Measurements from ENCODE around the gene VSX1.

Gene VSX1

DNA sequence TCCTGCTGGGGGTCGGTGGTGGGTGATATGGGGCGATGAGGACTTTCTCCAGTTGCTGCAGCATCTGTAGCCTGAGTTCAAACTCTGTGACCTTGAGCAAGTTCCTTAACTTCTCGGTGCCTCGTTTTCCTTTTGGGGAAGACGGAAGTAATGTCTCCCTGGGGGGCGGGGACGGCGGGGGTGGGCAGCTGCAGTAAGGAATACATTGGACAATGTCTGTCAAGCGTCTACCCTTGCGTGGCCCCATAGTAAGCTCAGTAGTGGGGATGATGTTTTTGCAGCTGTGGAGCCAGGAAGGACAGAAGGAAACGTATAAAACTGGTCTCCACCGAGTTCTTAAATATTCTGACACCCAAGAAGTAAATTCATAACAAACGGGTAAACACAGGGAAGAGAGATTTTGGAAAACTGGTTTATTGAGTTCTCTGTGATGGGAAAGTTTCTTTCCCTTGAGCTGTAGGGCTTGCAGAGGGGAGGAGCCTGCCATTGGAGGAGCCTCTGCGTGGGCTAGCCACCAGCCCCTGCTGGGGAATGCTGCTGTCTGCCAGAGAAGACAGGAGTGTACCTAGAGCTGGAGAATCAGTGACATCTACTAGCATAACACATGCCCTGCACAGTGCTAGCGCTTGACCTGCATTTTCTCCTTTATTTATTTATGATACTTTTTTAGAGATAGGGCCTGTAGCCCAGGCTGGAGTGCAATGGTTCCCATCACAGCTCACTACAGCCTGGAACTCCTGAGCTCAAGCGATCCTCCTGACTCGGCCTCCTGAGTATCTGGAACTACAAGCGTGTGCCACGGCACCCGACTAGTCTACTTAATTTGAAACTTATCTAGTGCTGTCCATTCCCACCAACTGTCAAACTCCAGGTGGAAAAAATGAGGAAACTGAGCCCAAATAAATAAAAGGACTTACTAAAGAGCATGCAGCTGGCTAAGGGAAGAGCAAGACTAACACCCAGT lies 22.8 kb downstream of the VSX1 start:
- Histone ChIP-seq H3K9me3 (ENCODE audit: control insufficient read depth in 1 of 2, low read length in 2 of 2) (no peaks in the 10 kb centered on the region), H3K4me3 (ENCODE audit: low read depth in 1 of 2, low read length in 2 of 2) (peak overlapping the region; percentile 86 to 88), H3K4me1 (ENCODE audit: control insufficient read depth in 1 of 2, insufficient read depth in 2 of 2, low read length in 2 of 2) (peaks cover 44 to 46% of the 10 kb centered on the region in 2 donors), H3K9ac (ENCODE audit: low read depth in 1 of 2, low read length in 2 of 2) (peak overlapping the region; percentile 87 to 92), H3K27me3 (ENCODE audit: control insufficient read depth in 1 of 2, insufficient read depth in 2 of 2, low read length in 2 of 2) (no peaks in the 10 kb centered on the region), H3K27ac (ENCODE audit: low read depth, low read length) (no peak overlapping the region), H3K36me3 (ENCODE audit: control insufficient read depth in 1 of 2, insufficient read depth in 2 of 2, low read length in 2 of 2) (no peaks in the 10 kb centered on the region)

DNA sequence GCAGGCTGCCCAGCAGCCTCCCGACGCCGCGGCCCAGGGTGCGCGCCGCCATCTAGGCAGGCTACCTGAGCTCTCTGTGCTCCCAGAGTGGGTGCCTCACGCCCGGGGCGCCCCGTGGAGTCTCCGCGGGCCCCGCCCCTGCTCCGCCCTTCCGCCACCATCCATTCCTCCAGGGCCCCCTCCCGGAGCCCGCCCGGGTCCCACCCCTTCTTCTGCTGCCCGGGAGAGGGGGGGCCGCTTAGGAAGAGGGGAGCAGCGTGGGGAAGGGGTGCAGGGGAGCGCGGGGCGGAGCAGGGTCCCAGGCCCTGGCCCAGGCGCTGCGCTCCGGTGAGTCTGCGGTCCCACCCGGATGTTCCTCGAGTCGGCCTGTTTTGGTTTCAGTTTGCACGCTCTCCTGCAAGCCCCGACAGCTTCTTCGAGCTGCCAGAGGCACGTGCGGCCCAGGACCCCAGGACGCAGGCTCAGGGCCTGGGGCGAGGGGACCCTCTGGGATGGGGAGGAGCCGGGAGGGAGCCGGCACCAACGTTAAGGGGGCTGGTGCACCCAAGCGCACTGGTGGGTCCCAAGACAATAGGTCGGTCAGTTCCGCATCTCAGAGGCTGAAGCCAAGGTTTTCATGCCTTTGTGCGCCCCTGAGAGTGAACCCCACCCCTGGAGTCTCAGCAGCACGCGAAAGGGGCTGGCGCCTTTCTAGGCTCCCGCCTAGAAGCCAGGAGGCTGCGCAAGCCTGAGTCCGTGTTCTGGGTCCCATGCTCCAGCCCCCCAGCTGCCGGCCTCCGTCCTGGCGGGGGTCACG lies 23.7 kb downstream of the VSX1 start, which contains the start of gene ACSS1:
ACSS1 (minus strand) TSS at position 89 of the 796 bp plus-strand sequence; CDS start at position 52, 37 bp downstream.
- H3K9ac ChIP-seq (ENCODE audit: low read depth in 1 of 2, low read length in 2 of 2): peak within 1 kb of the TSS; percentile 87 to 92
- H3K36me3 ChIP-seq (ENCODE audit: control insufficient read depth in 1 of 2, insufficient read depth in 2 of 2, low read length in 2 of 2): no peaks in the 10 kb centered on the region

DNA sequence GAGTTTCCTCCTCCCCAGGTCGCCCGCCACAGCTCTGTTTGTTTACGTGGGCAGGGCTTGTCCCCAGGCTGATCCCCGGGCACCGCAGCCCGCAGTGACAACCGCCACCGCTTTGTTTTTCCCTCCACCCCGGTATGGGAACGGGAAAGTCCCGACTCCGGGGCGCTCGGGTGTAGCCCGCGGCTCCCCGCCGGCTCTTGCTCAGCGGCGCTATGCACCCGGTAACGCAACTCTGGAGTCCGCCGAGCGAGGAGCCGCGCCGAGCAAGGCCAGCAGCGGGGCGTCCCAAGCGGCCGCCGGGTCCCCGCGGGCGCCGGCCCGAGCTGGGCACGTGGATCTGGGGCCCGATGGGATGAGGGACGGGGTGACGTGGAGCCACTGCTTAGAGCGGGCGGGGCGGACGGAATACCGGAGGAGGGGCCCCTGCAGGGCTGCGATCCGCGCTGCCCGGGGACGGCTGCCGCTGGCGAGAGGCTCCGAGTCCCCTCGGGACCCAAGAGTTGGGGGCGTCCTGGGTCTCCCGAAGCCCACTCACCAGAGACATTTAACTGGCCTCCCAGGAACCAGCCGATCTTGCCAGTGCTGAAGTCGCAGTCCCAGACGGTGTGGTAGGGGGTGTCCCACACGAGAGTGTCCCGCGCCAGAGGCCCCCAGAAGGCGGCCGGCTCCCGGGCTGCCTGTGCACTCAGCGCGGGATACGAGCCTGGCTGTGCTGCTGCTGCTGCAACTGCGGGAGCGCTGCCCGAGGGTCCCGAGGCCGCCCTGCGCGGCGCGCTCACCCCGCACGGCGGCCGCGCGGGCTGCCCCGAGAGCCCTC lies 24.5 kb downstream of the VSX1 start:
- Histone ChIP-seq H3K9me3 (ENCODE audit: control insufficient read depth in 1 of 2, low read length in 2 of 2) (no peaks in the 10 kb centered on the region), H3K27ac (ENCODE audit: low read depth, low read length) (peak overlapping the region; percentile 87), H3K9ac (ENCODE audit: low read depth in 1 of 2, low read length in 2 of 2) (peak overlapping the region; percentile 87 to 92), H3K4me3 (ENCODE audit: low read depth in 1 of 2, low read length in 2 of 2) (peak overlapping the region; percentile 86 to 88), H3K36me3 (ENCODE audit: control insufficient read depth in 1 of 2, insufficient read depth in 2 of 2, low read length in 2 of 2) (no peaks in the 10 kb centered on the region), H3K4me1 (ENCODE audit: control insufficient read depth in 1 of 2, insufficient read depth in 2 of 2, low read length in 2 of 2) (peaks cover 59 to 60% of the 10 kb centered on the region in 2 donors), H3K27me3 (ENCODE audit: control insufficient read depth in 1 of 2, insufficient read depth in 2 of 2, low read length in 2 of 2) (no peaks in the 10 kb centered on the region)

More for the DNA sequence above, 23.7 kb downstream of the VSX1 start, which contains the start of gene ACSS1:
- H3K27ac ChIP-seq (ENCODE audit: low read depth, low read length): peak within 1 kb of the TSS; percentile 87
- no peaks in the 10 kb centered on the region for H3K27me3 ChIP-seq (ENCODE audit: control insufficient read depth in 1 of 2, insufficient read depth in 2 of 2, low read length in 2 of 2)
- H3K4me3 ChIP-seq (ENCODE audit: low read depth in 1 of 2, low read length in 2 of 2): peak within 1 kb of the TSS; percentile 86 to 88
- H3K9me3 ChIP-seq (ENCODE audit: control insufficient read depth in 1 of 2, low read length in 2 of 2): no peaks in the 10 kb centered on the region
- H3K4me1 ChIP-seq (ENCODE audit: control insufficient read depth in 1 of 2, insufficient read depth in 2 of 2, low read length in 2 of 2): peaks cover 53 to 55% of the 10 kb centered on the region in 2 donors

DNA sequence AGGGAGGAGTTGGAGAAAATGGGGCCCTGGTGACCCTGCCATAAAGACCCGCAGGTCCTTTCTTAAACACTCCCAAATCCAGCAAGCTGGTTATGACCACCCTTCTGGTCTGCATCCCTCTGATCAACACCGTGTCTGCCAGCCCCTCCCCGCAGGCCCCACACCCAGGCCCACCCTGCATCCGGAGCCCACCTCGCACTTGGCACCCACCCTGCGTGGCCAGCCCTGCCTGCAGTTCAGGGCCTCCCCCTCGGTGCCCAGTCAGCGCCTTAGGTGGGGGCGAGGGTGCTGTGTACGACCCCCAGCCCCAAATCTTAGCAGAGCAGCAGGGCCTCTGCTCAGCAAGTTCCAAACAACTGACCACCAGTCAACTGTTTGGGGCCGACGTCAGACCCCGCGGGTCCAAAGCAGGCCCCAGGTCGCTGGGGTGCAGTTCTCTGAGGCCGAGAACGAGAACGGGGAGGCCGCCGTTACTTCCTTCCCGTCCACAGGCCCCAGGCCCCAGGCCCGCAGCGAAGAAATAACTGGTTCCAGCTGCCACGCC lies 25.2 kb downstream of the VSX1 start:
- H3K4me1 ChIP-seq (ENCODE audit: control insufficient read depth in 1 of 2, insufficient read depth in 2 of 2, low read length in 2 of 2): peaks cover 65 to 66% of the 10 kb centered on the region in 2 donors
- no peaks in the 10 kb centered on the region for H3K36me3 ChIP-seq (ENCODE audit: control insufficient read depth in 1 of 2, insufficient read depth in 2 of 2, low read length in 2 of 2)
- H3K9ac ChIP-seq (ENCODE audit: low read depth in 1 of 2, low read length in 2 of 2): peak overlapping the region; percentile 87 to 92
- peak overlapping the region; percentile 87 for H3K27ac ChIP-seq (ENCODE audit: low read depth, low read length)
- no peaks in the 10 kb centered on the region for H3K27me3 ChIP-seq (ENCODE audit: control insufficient read depth in 1 of 2, insufficient read depth in 2 of 2, low read length in 2 of 2)
- no peaks in the 10 kb centered on the region for H3K9me3 ChIP-seq (ENCODE audit: control insufficient read depth in 1 of 2, low read length in 2 of 2)
- H3K4me3 ChIP-seq (ENCODE audit: low read depth in 1 of 2, low read length in 2 of 2): peak overlapping the region; percentile 86 to 88

DNA sequence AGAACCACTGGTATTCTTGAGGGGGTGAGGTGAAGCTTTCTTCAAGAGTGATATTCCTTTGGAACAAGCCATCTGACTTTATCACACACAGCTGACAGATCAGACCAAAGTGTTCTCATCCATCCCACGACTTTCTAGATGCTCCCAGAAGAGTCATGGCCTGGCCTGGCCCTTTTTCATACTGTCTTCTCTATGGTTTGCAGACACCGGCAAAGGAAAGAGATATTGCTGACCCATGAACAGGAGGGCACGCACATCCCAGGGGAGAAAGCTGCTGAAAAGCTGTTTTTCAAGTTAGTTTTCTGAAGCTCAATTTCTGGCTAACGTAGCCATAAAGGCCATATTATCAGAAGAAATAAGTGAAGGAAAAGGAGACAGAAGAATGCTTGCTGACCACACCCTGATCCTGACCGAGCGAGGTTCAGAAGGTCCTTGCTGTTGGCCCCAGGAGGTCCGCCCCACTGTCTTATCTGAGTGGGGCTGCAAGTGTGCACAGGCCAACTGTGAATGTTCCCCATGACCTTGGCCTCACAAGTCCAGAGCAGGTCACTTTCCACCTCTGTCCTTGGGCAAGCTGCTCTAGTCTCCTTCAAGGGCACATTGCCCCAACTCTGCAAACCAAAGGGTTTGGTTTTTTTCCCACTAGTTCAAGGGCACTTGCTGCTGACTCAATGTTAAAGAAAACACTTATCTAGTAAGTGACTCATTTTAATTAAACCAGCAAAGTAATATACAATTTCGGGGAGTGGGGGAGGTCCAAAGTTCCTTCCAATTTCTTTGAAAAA lies 26.0 kb downstream of the VSX1 start:
- peaks cover 5 to 8% of the 10 kb centered on the region in 2 donors for H3K36me3 ChIP-seq (ENCODE audit: control insufficient read depth in 1 of 2, insufficient read depth in 2 of 2, low read length in 2 of 2)
- H3K4me1 ChIP-seq (ENCODE audit: control insufficient read depth in 1 of 2, insufficient read depth in 2 of 2, low read length in 2 of 2): peaks cover 65 to 66% of the 10 kb centered on the region in 2 donors
- peak overlapping the region; percentile 87 for H3K27ac ChIP-seq (ENCODE audit: low read depth, low read length)
- peak overlapping the region; percentile 87 to 92 for H3K9ac ChIP-seq (ENCODE audit: low read depth in 1 of 2, low read length in 2 of 2)
- peak overlapping the region; percentile 86 to 88 for H3K4me3 ChIP-seq (ENCODE audit: low read depth in 1 of 2, low read length in 2 of 2)
- H3K27me3 ChIP-seq (ENCODE audit: control insufficient read depth in 1 of 2, insufficient read depth in 2 of 2, low read length in 2 of 2): no peaks in the 10 kb centered on the region
- H3K9me3 ChIP-seq (ENCODE audit: control insufficient read depth in 1 of 2, low read length in 2 of 2): no peaks in the 10 kb centered on the region

DNA sequence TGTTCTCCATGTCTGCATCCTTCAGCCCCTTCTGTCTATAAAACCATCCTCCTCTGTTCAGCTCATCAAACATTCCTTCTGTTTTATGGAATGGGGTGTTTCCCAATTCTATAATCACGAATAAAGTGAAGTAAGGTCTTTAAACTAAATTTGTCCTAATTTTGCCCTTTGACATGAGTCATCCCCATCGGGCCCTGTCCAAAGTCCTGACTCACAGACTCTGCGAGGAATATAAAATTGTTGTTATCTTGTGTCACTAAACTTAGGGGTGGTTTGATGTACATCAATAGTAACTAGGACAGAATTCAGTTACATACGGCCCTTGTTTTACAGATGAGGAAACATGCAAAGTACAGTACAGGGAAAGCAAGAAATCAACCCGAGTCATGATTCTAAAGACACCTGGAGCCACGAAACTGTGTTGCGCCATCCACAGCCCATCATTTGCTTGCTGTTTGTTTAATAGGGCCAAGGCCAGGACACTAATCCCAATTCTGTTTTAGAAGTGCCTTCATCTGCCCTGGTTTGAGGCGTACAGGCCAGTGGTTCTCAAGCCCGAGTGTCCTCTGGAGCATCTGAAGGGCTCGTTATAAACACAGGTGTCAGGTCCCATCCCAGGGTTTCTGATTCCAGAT lies 26.8 kb downstream of the VSX1 start:
- no peaks in the 10 kb centered on the region for H3K9me3 ChIP-seq (ENCODE audit: control insufficient read depth in 1 of 2, low read length in 2 of 2)
- peak overlapping the region; percentile 26 for H3K27ac ChIP-seq (ENCODE audit: low read depth, low read length)
- H3K36me3 ChIP-seq (ENCODE audit: control insufficient read depth in 1 of 2, insufficient read depth in 2 of 2, low read length in 2 of 2): peaks cover 7 to 8% of the 10 kb centered on the region in 2 donors
- peak overlapping the region; percentile 86 to 88 for H3K4me3 ChIP-seq (ENCODE audit: low read depth in 1 of 2, low read length in 2 of 2)
- H3K4me1 ChIP-seq (ENCODE audit: control insufficient read depth in 1 of 2, insufficient read depth in 2 of 2, low read length in 2 of 2): peaks cover 66 to 72% of the 10 kb centered on the region in 2 donors
- no peaks in the 10 kb centered on the region for H3K27me3 ChIP-seq (ENCODE audit: control insufficient read depth in 1 of 2, insufficient read depth in 2 of 2, low read length in 2 of 2)
- H3K9ac ChIP-seq (ENCODE audit: low read depth in 1 of 2, low read length in 2 of 2): peak overlapping the region in 1 of 2 donors; percentile 5

DNA sequence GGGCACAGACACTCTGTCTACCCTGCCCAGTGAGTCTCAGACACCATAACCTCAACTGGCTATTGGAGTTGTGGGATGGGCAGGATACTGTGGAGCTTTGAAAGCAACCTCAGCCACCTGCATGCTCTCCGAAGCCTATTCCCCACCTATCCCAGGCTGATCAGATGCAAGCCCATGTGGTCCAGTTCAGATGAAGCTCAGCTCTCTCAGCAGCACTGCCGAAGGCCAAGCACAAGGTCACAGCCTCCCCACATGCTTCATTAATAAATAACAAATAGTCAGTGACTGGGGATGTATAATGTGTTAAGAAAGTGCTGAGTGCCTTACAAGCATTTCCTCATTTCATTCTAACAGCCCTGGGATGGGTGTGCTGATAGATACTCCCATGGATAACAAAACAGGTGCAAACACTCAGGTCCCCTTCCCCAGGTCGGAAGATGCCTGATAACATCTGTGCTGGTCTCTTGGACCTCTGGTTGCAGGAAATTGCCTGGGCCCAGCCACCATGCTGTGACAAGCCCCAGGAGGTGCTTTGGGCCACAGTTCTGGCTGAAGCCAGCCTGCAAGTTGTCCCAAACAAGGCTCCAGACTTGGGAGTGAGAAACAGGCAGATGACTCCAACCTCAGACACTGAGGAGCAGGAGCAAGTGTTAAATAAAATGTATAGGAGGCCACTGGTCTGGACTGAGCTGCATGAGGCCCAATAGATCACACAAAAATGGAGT lies 27.7 kb downstream of the VSX1 start:
- H3K36me3 ChIP-seq (ENCODE audit: control insufficient read depth in 1 of 2, insufficient read depth in 2 of 2, low read length in 2 of 2): peaks cover 7 to 8% of the 10 kb centered on the region in 2 donors
- peak overlapping the region; percentile 4 to 88 for H3K4me3 ChIP-seq (ENCODE audit: low read depth in 1 of 2, low read length in 2 of 2)
- H3K27ac ChIP-seq (ENCODE audit: low read depth, low read length): peak overlapping the region; percentile 61
- no peaks in the 10 kb centered on the region for H3K9me3 ChIP-seq (ENCODE audit: control insufficient read depth in 1 of 2, low read length in 2 of 2)
- H3K9ac ChIP-seq (ENCODE audit: low read depth in 1 of 2, low read length in 2 of 2): peak overlapping the region in 1 of 2 donors; percentile 5
- H3K27me3 ChIP-seq (ENCODE audit: control insufficient read depth in 1 of 2, insufficient read depth in 2 of 2, low read length in 2 of 2): no peaks in the 10 kb centered on the region
- peaks cover 70 to 74% of the 10 kb centered on the region in 2 donors for H3K4me1 ChIP-seq (ENCODE audit: control insufficient read depth in 1 of 2, insufficient read depth in 2 of 2, low read length in 2 of 2)

DNA sequence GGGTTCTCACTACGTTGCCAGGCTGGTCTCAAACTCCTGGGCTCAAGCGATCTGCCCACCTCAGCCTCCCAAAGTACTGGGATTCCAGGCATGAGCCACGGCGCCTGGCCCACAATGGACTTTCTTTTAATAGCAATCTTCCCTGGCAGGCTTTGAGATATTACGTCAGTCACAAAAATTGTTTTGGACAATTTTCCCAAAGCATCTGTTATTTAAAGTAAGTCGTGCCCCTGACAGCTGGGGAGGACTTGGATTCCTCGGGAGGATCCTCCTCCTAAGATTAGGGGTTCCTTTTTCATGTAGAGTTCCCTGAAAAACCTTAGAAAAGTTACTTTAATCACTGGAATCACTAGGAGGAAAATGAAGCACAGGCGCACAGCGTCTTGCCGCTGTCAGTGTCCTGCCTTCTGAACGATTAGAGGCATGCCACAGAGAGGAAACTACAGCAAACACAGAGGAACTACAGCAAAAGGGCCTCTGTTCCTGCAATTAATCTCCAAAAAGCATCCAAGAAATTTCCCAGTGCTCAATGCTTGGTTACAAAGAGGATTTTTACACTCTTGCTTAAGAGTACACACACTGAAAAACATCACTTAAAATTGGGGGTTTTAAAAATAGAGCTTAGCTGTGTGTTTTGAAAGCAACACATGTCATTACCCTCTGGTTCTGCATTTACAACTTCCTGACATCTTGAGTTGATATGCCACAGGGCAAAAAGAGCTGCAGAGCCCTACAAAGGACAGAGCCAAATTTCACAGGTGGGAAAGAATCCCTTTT lies 28.5 kb downstream of the VSX1 start:
- Histone ChIP-seq H3K27me3 (ENCODE audit: control insufficient read depth in 1 of 2, insufficient read depth in 2 of 2, low read length in 2 of 2) (no peaks in the 10 kb centered on the region), H3K9me3 (ENCODE audit: control insufficient read depth in 1 of 2, low read length in 2 of 2) (no peaks in the 10 kb centered on the region), H3K27ac (ENCODE audit: low read depth, low read length) (peak overlapping the region; percentile 61), H3K9ac (ENCODE audit: low read depth in 1 of 2, low read length in 2 of 2) (peak overlapping the region in 1 of 2 donors; percentile 5), H3K4me3 (ENCODE audit: low read depth in 1 of 2, low read length in 2 of 2) (peak overlapping the region; percentile 4 to 88), H3K4me1 (ENCODE audit: control insufficient read depth in 1 of 2, insufficient read depth in 2 of 2, low read length in 2 of 2) (peaks cover 69 to 70% of the 10 kb centered on the region in 2 donors), H3K36me3 (ENCODE audit: control insufficient read depth in 1 of 2, insufficient read depth in 2 of 2, low read length in 2 of 2) (peaks cover 8% of the 10 kb centered on the region in 2 donors)
